Osteocyte (in vitro differentiated cells): Measurements from ENCODE around the gene GPATCH2L. TPM values are rescaled to one million over a fixed set of nuclear protein-coding genes. Genes with fewer than 3 reads are reported as not detected.

Source experiments
- DNase-seq: peaks from one replicate; pipeline ENCODE4 v3.0.0; 2021; ENCODE audit warnings: mixed read lengths; ENCODE audit not compliant: unreplicated experiment; ENCODE audit errors: extremely low spot score
- H3K27ac Mint-ChIP-seq: one replicate; pipeline ENCODE4 v1.8.0; 2021; ENCODE audit warnings: mild to moderate bottlenecking, mixed read lengths; ENCODE audit not compliant: unreplicated experiment
- H3K27me3 Mint-ChIP-seq: one replicate; pipeline ENCODE4 v1.8.0; 2021; ENCODE audit warnings: mixed read lengths; ENCODE audit not compliant: unreplicated experiment
- H3K36me3 Mint-ChIP-seq: one replicate; pipeline ENCODE4 v1.8.0; 2021; ENCODE audit warnings: mixed read lengths; ENCODE audit not compliant: unreplicated experiment
- H3K4me1 Mint-ChIP-seq: one replicate; pipeline ENCODE4 v1.8.0; 2021; ENCODE audit warnings: mixed read lengths; ENCODE audit not compliant: unreplicated experiment
- H3K4me3 Mint-ChIP-seq: one replicate; pipeline ENCODE4 v1.8.0; 2021; ENCODE audit warnings: mild to moderate bottlenecking, moderate library complexity, mixed read lengths; ENCODE audit not compliant: unreplicated experiment
- H3K9me3 Mint-ChIP-seq: one replicate; pipeline ENCODE4 v1.8.0; 2021; ENCODE audit warnings: mixed read lengths; ENCODE audit not compliant: unreplicated experiment
- total RNA-seq: library from RNA; stranded (reverse); gene quantifications from 2 replicates; pipeline ENCODE4 v1.2.1, GENCODE V29; 2021
- TF ChIP-seq, protein P1 (sequence below): fragments of 200-600 bp; sonication (generic); IDR thresholded peaks from 2 replicates; pipeline ENCODE4 v1.5.0; 2021; ENCODE audit warnings: antibody characterized with exemption, mild to moderate bottlenecking, moderate library complexity

Gene GPATCH2L
- total RNA-seq, 1 donor from 2014 or later, result 61.0 TPM

DNA sequence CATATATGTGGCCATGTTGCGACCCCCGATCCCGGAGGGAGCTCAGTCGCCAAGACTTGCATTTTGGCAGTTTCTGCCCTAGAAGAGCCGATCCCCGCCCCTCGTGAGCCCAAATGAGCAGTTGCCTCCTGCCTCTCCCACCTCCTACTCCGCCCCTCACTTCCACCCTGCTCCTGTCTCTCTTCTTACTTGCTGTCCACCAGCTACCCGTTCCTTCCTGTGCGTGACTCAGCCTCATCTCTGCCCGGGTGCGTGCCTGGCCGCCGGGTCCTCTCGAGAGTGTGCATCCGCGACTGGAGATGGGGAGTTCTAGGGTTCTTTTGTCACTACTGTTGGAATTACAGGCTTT is 585 bp downstream of the GPATCH2L start:
- H3K27ac Mint-ChIP-seq, result peak overlapping the region; percentile 97
- H3K9me3 Mint-ChIP-seq, result peaks cover 3% of the 10 kb centered on the region
- peak overlapping the region; percentile 99 for H3K4me3 Mint-ChIP-seq
- H3K36me3 Mint-ChIP-seq, result peaks cover 25% of the 10 kb centered on the region
- TF ChIP-seq, protein P1, sequence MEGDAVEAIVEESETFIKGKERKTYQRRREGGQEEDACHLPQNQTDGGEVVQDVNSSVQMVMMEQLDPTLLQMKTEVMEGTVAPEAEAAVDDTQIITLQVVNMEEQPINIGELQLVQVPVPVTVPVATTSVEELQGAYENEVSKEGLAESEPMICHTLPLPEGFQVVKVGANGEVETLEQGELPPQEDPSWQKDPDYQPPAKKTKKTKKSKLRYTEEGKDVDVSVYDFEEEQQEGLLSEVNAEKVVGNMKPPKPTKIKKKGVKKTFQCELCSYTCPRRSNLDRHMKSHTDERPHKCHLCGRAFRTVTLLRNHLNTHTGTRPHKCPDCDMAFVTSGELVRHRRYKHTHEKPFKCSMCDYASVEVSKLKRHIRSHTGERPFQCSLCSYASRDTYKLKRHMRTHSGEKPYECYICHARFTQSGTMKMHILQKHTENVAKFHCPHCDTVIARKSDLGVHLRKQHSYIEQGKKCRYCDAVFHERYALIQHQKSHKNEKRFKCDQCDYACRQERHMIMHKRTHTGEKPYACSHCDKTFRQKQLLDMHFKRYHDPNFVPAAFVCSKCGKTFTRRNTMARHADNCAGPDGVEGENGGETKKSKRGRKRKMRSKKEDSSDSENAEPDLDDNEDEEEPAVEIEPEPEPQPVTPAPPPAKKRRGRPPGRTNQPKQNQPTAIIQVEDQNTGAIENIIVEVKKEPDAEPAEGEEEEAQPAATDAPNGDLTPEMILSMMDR, result no peak
- H3K4me1 Mint-ChIP-seq, result peaks cover 54% of the 10 kb centered on the region
- H3K27me3 Mint-ChIP-seq, result peaks cover 14% of the 10 kb centered on the region
- DNase-seq, result peak; percentile 94

DNA sequence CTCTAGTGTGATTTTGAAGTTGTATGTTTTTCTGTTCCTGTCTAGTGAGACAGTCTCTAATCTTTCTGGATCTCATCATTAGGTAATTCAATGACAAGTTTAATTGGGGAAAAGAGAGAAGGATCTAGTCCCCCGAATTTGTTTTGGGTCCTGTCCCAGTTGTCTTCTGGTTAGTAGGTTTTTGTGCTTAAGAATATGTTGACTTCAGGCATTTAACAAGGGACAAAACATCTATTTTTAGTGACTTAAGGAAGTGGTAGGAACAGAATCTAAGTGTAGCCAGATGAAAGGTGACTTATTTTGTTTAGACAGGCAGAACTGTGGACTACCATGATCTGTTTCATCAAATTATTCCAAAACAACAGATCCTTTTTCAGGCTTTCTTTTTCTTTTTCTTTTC is 2.2 kb downstream of the GPATCH2L start:
- H3K4me1 Mint-ChIP-seq, result peaks cover 59% of the 10 kb centered on the region
- H3K4me3 Mint-ChIP-seq, result no peak overlapping the region
- H3K36me3 Mint-ChIP-seq, result peaks cover 31% of the 10 kb centered on the region
- peak overlapping the region; percentile 43 for H3K27ac Mint-ChIP-seq
- TF ChIP-seq, protein P1, result no peak
- peaks cover 12% of the 10 kb centered on the region for H3K27me3 Mint-ChIP-seq
- peaks cover 3% of the 10 kb centered on the region for H3K9me3 Mint-ChIP-seq
- no peak for DNase-seq

DNA sequence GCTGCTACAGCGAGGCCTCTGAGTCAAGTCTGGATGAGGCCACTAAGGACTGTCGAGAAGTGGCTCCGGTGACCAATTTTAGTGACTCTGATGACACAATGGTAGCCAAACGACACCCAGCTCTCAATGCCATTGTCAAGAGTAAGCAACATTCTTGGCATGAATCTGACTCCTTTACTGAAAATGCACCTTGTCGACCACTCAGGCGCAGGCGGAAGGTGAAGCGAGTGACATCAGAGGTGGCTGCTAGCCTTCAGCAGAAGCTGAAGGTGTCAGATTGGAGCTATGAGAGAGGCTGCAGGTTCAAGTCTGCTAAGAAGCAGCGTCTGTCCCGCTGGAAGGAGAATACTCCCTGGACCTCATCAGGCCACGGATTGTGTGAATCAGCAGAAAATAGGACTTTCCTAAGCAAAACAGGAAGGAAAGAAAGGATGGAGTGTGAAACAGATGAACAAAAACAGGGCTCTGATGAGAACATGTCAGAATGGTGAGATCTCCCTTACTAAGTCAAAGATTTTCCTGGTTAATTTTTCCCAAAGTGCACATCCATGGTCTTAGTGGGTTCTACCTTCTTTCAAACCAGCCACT is 2.9 kb downstream of the GPATCH2L start:
- H3K9me3 Mint-ChIP-seq, result peaks cover 3% of the 10 kb centered on the region
- peaks cover 59% of the 10 kb centered on the region for H3K4me1 Mint-ChIP-seq
- no peak overlapping the region for H3K27ac Mint-ChIP-seq
- peaks cover 5% of the 10 kb centered on the region for H3K27me3 Mint-ChIP-seq
- H3K36me3 Mint-ChIP-seq, result peaks cover 37% of the 10 kb centered on the region
- TF ChIP-seq, protein P1, result no peak
- no peak for DNase-seq
- no peak overlapping the region for H3K4me3 Mint-ChIP-seq

DNA sequence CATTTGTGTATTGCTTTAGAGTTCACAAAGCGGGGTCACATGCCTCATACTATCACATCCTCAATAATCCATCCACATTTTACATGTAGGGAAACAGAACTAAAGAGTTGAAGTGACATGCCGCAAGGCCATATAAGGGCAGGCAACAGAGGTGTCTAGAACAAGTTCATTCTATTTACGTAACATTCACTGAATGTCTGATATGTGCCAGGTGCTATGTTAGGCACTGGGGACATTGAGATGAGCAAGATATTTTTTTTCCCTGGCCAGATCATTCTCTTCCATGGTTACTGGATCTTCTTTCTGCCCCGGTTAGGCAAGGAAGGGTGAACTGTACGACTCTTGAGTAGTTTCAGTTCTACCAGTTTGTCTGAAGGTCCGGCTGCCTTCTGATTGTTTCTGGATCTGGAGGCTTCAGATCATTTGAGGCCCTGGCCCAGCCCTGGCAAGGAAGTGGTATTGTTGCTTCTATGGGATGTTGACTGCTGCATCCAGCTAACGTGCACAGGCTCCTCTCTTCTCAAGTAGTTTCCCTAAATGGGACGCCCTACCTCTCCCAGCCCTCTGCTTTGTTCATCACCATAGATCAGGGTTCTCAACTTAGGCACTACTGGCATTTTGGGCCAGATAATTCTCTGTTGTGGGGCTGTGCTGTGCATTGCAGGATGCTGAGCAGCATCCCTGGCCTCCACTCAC is 12.1 kb downstream of the GPATCH2L start:
- no peaks in the 10 kb centered on the region for H3K27me3 Mint-ChIP-seq
- TF ChIP-seq, protein P1, result no peak
- H3K4me1 Mint-ChIP-seq, result peaks cover 1% of the 10 kb centered on the region
- H3K27ac Mint-ChIP-seq, result no peak overlapping the region
- peaks cover 8% of the 10 kb centered on the region for H3K9me3 Mint-ChIP-seq
- DNase-seq, result no peak
- no peak overlapping the region for H3K4me3 Mint-ChIP-seq
- peaks cover 45% of the 10 kb centered on the region for H3K36me3 Mint-ChIP-seq

DNA sequence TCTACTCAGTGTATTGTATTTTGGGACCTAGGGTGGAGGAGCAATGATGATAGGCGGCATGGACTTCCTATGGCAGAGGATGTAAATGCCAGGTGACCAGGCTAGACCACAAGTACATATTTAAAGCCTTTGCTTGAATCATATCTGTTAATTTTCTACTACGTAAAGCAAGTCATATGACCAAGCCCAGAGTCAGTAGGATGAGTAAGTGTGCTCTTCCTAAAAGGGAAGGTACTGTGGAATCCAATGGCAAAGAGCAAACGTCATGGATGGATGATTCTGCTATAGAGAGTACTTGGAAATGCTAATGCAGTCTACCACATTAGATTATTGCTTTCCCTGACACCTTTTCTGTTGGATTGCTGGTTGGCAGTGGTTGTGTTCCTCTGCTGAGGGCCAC is 16.8 kb downstream of the GPATCH2L start:
- no peak overlapping the region for H3K27ac Mint-ChIP-seq
- H3K27me3 Mint-ChIP-seq, result no peaks in the 10 kb centered on the region
- H3K36me3 Mint-ChIP-seq, result peaks cover 52% of the 10 kb centered on the region
- peaks cover 8% of the 10 kb centered on the region for H3K9me3 Mint-ChIP-seq
- TF ChIP-seq, protein P1, result no peak
- no peak overlapping the region for H3K4me3 Mint-ChIP-seq
- DNase-seq, result no peak
- H3K4me1 Mint-ChIP-seq, result peaks cover 1% of the 10 kb centered on the region
